Body of pancreas (tissue), 4 donors: ENCODE results near the gene TXNDC2. TPM values are rescaled to one million over a fixed set of nuclear protein-coding genes. Genes with fewer than 3 reads are reported as not detected.
A peak's percentile ranks its signal among the peaks of the same experiment; 100 is the strongest.

Experiments
- ATAC-seq: fragments of 150-250 bp; one replicate; pipeline ENCODE4 v1.9.1; 2016
- DNase-seq, 4 donors: peaks; one replicate each; pipeline ENCODE4 v3.0.0-alpha.2; 2019
- H3K27ac ChIP-seq, 4 donors: fragments of 200-600 bp; sonication (generic); 1 replicate in 3 of 4; 2 replicates in 1 of 4; pipeline versions ENCODE4 v1.5.1 to v1.6.1; 2016 to 2019; ENCODE audit warnings: mild to moderate bottlenecking in 1 of 4, mixed read lengths in 1 of 4, moderate library complexity in 1 of 4
- H3K27me3 ChIP-seq, 2 donors: fragments of 200-600 bp; sonication (generic); one replicate each; pipeline ENCODE4 v1.6.0; 2016; ENCODE audit warnings: mild to moderate bottlenecking in 1 of 2
- H3K36me3 ChIP-seq, 2 donors: fragments of 200-600 bp; sonication (generic); replicated peaks in 1 of 2; 2 replicates each; pipeline ENCODE4 v1.5.1; 2016; ENCODE audit warnings: low read depth in 2 of 2; ENCODE audit not compliant: insufficient read depth in 1 of 2
- H3K4me1 ChIP-seq: fragments of 200-600 bp; sonication (generic); one replicate; pipeline ENCODE4 v1.6.0; 2016
- H3K4me3 ChIP-seq, 2 donors: fragments of 200-600 bp; sonication (generic); 1 replicate in 1 of 2; 2 replicates in 1 of 2; pipeline ENCODE4 v1.5.1; 2016 to 2019
- H3K9me3 ChIP-seq, 3 donors: fragments of 200-600 bp; sonication (generic); 1 replicate in 2 of 3; 2 replicates in 1 of 3; pipeline ENCODE4 v1.5.1; 2016
- POLR2A ChIP-seq, 3 donors: fragments of 450-650 bp; IDR thresholded peaks; one replicate each; pipeline ENCODE4 v1.6.1; 2016; ENCODE audit warnings: antibody characterized with exemption in 3 of 3, mild to moderate bottlenecking in 2 of 3
- WGBS, 2 donors: methylation state at CpG; one replicate each; pipeline ENCODE4 v1.1.5; 2017; 5-methylcytosine and 5-hydroxymethylcytosine counted together
- intact Hi-C: fragments of 100-400 bp; cut with DNase I; formaldehyde crosslinking; loops from one replicate; pipeline ENCODE4 v1.15.1; 2023
- total RNA-seq, 2 donors: library from RNA; depleted of rRNA; stranded (reverse); fragments of >200 nt; gene quantifications; one replicate each; pipeline ENCODE4 v1.1.0, GENCODE V29; 2016
- TF ChIP-seq, protein P1 (sequence below), 7 experiments: fragments of 450-650 bp in 4 of 7; fragments of 200-600 bp in 3 of 7; sonication (generic) in 3 of 7; IDR thresholded peaks; one replicate each; pipeline ENCODE4 v1.5.1; 2016 to 2019; ENCODE audit warnings: antibody characterized with exemption in 7 of 7

The TXNDC2 gene
- total RNA-seq, 2 donors from 2014 or later, result not detected

- ATAC-seq (no peak), DNase-seq (no peak)
- no peak overlapping the region for H3K4me3 ChIP-seq
- no peaks in the 10 kb centered on the region for H3K27me3 ChIP-seq
- intact Hi-C loops, result no loop called here
- H3K9me3 ChIP-seq, result no peaks in the 10 kb centered on the region
- no peak for TF ChIP-seq POLR2A (IDR thresholded peaks at IDR 0.05)
- TF ChIP-seq, protein P1, sequence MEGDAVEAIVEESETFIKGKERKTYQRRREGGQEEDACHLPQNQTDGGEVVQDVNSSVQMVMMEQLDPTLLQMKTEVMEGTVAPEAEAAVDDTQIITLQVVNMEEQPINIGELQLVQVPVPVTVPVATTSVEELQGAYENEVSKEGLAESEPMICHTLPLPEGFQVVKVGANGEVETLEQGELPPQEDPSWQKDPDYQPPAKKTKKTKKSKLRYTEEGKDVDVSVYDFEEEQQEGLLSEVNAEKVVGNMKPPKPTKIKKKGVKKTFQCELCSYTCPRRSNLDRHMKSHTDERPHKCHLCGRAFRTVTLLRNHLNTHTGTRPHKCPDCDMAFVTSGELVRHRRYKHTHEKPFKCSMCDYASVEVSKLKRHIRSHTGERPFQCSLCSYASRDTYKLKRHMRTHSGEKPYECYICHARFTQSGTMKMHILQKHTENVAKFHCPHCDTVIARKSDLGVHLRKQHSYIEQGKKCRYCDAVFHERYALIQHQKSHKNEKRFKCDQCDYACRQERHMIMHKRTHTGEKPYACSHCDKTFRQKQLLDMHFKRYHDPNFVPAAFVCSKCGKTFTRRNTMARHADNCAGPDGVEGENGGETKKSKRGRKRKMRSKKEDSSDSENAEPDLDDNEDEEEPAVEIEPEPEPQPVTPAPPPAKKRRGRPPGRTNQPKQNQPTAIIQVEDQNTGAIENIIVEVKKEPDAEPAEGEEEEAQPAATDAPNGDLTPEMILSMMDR (IDR thresholded peaks at IDR 0.05), result no peak
- H3K27ac ChIP-seq, result no peak overlapping the region
- H3K4me1 ChIP-seq, result peaks cover 30% of the 10 kb centered on the region
- H3K36me3 ChIP-seq, result no peaks in the 10 kb centered on the region
Observed at GRCh38 chr18:9872823-9873222, 12.9 kb upstream of the TXNDC2 start.

GRCh38 chr18:9874728-9875127 is 11.0 kb upstream of the TXNDC2 start:
- TF ChIP-seq POLR2A (IDR thresholded peaks at IDR 0.05), result no peak
- TF ChIP-seq, protein P1 (IDR thresholded peaks at IDR 0.05), result no peak
- H3K27ac ChIP-seq, result no peak overlapping the region
- no peaks in the 10 kb centered on the region for H3K9me3 ChIP-seq
- intact Hi-C loops, result no loop called here
- no peak for DNase-seq
- 100% methylated on average over 1 of the region's 1 CpG for WGBS, 2 donors
- H3K27me3 ChIP-seq, result no peaks in the 10 kb centered on the region
- H3K4me1 ChIP-seq, result peaks cover 23% of the 10 kb centered on the region
- no peaks in the 10 kb centered on the region for H3K36me3 ChIP-seq
- ATAC-seq, result no peak
- H3K4me3 ChIP-seq, result no peak overlapping the region

DNA sequence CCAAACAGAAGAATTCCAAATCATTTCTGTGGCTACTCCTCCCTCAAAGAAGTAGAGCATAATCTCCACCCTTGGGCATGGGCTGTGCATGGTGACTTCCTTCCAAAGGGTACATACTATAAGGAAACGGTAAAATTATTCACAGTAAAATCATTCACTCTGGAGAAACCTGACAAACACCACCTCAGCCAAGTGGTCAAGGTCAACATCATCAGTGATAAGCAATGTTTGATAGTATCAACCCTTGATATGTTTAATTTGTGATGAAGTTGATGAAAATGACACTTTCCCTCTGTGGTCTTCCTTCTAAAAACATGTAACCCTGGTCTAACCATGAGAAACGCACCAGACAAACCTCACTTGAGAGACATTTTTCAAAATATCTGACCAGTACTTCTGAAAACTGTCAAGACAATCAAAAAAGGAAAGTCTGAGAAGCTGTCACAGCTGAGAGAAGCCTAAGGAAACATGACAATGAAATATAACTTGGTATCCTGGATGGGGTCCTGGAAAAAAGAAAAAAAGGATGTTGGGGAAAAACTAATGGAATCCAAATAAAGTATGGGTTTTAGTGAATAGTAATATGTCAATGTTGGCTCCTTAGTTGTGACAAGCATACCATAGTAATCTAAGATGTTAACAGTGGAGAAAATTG is 9.4 kb upstream of the TXNDC2 start:
- Histone ChIP-seq H3K27me3 (no peaks in the 10 kb centered on the region), H3K4me1 (peaks cover 14% of the 10 kb centered on the region), H3K4me3 (no peak overlapping the region), H3K9me3 (no peaks in the 10 kb centered on the region), H3K27ac (peak overlapping the region in 3 of 4 donors; percentile 4 to 73 (median 68)), H3K36me3 (no peaks in the 10 kb centered on the region)
- no peak for TF ChIP-seq POLR2A (IDR thresholded peaks at IDR 0.05)
- TF ChIP-seq, protein P1 (IDR thresholded peaks at IDR 0.05), result no peak
- intact Hi-C loops, result no loop called here
- DNase-seq (no peak), ATAC-seq (no peak)
- 65 to 84% methylated on average over 2 of the region's 2 CpGs for WGBS, 2 donors

DNA sequence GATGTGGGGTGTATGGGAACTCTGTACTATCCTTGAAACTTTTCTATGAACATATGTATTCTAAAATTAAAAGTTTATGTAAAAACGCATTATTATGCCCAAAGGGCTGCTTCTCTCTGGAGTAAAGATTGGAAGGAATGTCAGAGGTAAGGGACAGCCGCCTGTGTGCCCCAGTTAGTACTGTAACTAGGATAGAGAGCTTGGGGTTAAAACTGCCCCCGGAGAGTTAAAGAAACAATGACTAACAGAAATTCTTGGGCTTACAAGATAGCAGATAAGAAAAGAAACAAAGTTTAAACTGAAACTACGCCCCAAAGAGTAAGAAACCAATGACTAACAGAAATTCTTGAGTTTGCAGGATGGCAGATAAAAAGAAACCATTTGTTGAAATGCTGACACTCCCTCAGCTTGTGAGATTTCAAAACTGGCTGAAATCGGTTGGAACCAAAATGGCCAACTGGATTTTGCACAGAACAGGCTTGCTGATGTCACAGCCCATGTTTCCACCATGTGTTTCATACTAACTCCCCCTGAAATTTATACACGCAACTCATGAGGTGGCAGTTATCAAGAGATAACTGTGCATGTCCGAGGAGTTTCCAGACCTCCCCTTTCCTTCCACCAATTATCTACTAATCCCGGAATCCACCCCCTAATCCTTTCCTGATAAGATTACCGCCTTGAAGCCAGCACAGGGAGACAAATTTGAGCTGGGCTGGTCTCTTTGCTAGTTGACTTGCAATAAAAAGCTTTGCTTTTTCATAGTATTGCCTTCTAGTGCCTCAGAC is 8.7 kb upstream of the TXNDC2 start:
- no peaks in the 10 kb centered on the region for H3K27me3 ChIP-seq
- DNase-seq, result peak; percentile 34 to 57 (median 38)
- peak overlapping the region; percentile 4 to 73 (median 70) for H3K27ac ChIP-seq
- no peaks in the 10 kb centered on the region for H3K36me3 ChIP-seq
- intact Hi-C loops, result no loop called here
- no peak overlapping the region for H3K4me3 ChIP-seq
- TF ChIP-seq, protein P1 (IDR thresholded peaks at IDR 0.05), result no peak
- peak in 1 of 3 donors; percentile 6 for TF ChIP-seq POLR2A (IDR thresholded peaks at IDR 0.05)
- WGBS, 2 donors, result 25 to 35% methylated on average over 9 of the region's 9 CpGs
- peaks cover 14% of the 10 kb centered on the region for H3K4me1 ChIP-seq
- H3K9me3 ChIP-seq, result no peaks in the 10 kb centered on the region
- peak; percentile 86 for ATAC-seq
